SIG-M5 treated with dmso at 0.1 percent for 504 hours (cell line): Measurements from ENCODE around the gene ARHGAP4.
A peak's percentile ranks its signal among the peaks of the same experiment; 100 is the strongest.

Experiments
- DNase-seq: peaks from one replicate; lab custom pipeline; 2025; ENCODE audit not compliant: unreplicated experiment; lab: John Stamatoyannopoulos, UW

The ARHGAP4 gene

DNA sequence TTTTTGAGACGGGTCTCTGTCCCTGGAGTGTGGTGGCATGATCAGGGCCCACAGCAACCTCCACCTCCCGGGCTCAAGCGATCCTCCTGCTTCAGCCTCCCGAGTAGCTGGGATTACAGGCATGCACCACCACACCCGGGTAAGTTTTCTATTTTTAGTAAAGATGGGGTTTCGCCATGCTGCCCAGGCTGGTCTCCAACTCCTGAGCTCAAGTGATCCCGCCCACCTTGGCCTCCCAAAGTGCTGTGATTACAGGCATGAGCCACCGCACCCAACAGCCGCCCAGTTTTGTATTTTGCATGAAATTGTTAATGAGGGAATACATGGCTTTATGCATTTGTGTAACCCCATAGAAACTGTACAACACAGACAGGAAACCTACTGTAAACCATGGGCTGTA is 2.8 kb upstream of the ARHGAP4 start:
- DNase-seq, result no peak

DNA sequence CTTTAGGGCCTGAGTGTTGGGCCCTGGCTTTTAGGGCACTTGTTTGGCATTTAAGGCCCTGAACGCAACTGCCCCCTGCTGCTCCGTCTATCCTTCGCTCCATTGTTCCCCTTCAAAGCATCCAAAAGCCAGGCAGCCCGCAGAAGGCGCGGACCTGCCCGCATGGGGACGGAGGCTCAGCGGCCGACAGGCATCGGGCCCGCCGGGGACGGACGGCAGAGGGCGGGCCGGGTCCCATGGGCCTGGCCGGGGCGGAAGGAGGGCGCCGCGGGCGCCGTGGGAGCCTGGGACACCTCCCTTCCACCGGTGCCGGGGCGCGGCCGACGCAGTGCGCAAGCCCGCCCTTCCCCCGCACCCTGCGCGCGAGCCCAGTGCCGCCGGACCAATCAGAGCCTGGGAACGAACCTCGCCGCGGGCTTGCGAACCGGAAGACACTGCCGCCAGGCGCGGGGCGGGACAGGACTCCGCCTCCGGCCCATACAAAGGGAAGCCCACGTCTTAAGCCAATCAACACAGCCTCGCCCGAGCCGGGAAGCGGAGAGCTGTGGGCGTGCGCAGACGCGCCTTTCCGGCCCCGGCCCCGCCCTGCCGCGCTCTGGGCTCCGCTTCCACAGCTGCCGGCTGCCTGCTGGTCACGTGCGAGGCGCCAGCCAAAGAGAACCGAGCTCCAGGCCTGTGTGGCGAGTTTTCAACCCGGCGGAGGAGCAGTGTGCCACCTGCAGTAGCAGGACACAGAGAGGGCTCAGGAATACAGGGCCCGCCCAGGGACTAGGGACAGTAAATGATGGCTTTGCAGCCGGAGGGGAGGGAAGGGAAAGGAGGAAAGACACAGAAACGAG is 2.1 kb upstream of the ARHGAP4 start:
- DNase-seq, result peak; percentile 96

DNA sequence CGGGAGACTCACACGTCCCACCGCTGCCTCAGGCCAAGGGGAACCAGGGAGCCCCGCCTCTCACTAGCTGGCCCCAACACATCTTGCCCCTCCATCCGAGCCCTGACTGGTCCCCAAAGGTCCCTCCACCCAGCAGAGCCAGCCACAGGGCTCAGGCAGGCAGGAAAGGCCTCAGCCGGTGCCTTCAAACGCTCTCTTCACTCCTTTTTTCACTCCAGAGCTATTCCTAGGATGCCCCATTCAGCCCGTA is 1.5 kb upstream of the ARHGAP4 start:
- peak; percentile 54 for DNase-seq

DNA sequence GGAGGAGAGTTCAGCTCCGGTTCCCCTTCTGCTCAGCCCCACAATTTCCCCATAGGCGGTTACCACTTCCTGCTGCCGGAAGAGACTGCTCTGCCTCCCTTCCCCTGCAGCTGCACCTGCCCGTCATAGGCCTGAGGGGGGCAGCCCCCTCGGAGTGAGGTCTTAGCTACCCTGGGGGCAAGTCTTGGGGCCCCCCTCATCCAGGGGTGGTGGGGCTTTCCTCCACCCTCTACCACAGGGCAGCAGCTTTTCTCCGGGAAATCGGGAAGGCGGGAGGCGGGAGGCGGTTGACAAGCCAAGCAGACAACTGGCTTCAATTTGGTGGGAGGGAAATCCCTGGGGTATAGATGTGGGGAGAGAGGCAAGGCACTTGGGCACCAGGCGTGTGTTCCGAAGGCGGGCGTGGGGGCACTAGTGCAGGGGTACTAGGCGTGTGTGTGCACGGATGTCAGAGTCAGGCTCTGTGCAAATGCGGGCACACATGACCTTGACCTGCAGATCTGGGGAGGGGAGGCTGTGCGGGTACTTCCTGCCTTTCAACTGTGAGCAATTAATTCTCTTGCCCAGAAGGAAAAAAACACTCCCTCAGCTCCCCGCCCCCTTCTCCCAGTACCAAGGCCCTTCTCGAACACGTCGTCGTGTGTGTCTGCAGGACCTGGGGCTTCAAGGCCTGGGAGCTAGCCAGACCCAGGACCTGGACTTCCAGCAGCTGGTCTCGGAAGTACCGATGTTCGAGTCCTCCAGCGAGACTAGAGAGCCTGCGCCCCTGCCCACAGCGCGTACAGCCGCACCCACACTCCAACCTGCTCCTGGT is 1.0 kb upstream of the ARHGAP4 start:
- peak; percentile 93 for DNase-seq

- DNase-seq, result no peak
These were observed 441 bp upstream of the ARHGAP4 start for GRCh38 chrX:153926552-153926857.

DNA sequence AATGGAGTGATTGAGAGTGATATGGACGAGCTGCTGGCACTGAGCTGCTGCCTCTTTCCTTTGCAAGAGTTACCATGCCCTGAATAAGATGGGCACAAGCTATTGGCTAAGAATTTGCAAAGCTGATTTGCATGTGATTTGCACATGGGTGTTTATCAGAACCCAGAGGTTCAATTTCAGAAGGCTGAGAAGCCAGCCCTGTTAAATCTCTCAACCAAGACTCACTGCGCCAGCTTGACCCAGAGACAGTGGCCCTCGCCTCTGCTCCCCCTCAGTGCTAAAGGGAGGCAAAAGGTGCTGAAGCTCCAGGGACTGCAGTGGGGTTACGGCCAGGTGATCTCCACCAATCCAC is 701 bp downstream of the ARHGAP4 start:
- DNase-seq, result no peak

DNA sequence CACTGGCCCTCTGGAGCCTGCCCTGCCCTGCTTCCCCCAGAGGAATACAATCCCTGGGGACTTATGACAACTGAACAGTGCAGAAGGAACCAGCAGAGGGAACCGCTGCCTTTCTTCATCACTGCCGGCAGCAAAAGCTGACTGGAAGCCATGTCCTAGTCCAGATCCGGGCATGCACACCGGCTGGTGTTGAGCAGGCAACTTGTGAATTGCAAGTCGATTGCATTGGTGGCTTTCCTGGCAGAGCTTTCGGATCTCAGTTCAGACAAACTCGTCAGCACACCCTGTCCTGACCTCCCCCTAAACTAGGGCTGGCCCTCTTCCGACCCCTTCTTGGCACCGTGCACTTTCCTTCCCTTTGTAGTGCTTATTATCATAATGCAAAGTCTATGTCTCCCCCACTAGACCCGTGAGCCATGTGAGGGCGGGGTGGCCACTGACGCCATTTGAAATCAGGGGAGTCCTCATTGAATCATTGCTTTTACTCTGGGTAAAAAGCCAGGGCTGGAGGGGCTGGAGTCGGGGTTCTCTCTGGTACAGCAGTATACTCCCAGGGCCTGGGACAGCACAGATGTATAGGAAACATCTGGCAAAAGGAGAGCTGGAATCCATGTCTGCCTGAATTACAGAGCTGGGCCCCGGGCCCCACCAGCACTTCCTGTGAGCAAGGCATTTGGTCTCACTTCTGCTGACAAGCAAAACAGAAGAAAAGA is 1.8 kb downstream of the ARHGAP4 start:
- peak; percentile 54 for DNase-seq

GRCh38 chrX:153922932-153923857 is 2.9 kb downstream of the ARHGAP4 start:
- no peak for DNase-seq

DNA sequence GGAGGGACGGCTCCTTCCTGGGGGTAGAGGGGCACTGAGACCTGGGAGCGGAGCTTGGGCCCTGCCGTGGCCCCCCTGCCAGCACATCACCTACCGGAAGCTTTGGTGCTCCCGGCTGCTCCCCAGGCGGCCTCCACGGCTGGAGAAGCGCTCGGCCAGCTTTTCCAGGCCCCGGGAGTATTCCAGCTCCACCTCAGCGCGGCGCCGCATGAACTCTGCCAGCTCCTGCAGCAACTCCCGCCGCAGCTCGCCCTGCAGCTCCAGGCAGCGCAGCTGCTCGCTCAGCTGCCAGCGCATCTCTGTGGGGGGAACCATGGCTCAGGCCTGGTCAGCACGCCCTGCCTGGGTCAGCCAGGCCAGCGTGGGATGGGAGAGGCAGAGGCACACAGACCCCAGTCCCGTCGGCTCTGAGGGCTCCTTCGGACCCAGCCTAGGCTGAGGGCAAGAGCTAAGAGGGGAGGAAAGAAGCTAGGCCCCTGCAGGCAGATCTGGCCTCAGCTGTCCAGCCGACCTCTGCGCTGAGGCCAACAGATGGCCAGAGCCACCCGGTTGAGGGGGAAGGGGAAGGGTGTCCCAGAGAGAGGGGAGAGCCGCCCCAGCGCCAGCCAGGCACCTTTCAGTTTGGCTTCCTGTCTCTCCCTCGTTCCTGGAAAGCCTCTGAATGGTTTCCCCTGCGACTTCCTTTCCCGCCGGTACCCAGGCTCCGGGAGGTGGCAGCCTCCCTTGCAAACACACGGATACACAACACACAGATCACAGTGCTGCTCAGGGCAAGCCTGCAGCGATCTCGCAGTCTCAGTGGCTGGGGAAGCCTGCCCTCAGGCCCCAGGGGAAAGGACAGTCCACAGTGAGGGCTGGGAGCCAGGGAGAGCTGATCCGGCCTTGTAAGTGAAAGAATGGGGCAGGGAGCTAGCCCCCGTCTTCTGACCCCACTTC is 4.3 kb downstream of the ARHGAP4 start:
- DNase-seq, result no peak

- no peak for DNase-seq
These were observed 5.0 kb downstream of the ARHGAP4 start for GRCh38 chrX:153921070-153921469.

- no peak for DNase-seq
These were observed 5.5 kb downstream of the ARHGAP4 start for GRCh38 chrX:153920546-153920945.

DNA sequence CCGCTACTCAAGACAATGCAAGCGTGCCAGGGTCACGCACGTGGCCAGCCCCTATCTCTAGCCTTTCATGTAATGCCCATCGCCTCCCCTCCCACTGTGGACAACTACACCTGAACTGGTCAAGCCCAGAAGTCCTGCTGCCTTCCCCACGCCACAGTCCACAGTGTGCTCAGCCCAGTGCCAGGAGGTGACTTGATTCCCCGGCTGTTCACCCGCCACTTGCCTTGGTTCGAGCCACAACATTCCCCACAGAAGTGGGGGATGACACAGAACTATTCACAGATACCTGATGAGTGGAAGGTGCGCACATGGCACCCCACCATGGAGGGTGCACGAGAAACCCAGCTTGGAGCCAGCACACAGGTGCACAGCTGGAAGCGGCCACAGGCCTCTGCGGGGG is 6.8 kb downstream of the ARHGAP4 start:
- DNase-seq, result no peak

- DNase-seq, result no peak
These were observed 8.2 kb downstream of the ARHGAP4 start for GRCh38 chrX:153917869-153918268.

GRCh38 chrX:153913701-153914100 is 12.4 kb downstream of the ARHGAP4 start:
- DNase-seq, result no peak

- no peak for DNase-seq
These were observed 12.9 kb downstream of the ARHGAP4 start for GRCh38 chrX:153913211-153913610.

- no peak for DNase-seq
These were observed 14.3 kb downstream of the ARHGAP4 start for GRCh38 chrX:153911798-153912197.

DNA sequence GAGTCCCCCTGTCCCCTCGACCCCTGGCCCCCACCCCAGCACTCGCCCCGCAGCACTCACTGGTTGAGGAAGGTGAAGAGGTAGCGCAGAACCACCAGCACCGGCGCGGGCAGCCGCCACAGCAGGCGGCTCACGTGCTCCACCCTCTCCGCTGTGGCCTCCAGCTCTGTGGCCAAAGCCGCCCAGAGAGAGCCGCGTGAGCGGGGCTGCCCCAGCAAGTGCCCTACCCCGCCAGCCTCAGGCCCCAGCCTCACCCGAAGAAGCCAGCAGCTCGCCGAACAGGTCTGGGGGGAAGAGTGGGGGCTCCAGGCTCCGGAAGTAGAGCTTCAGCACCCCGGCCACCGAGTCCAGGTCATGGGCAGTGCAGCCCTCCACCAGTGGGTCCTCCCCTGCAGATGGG is 15.6 kb downstream of the ARHGAP4 start:
- no peak for DNase-seq

- DNase-seq, result no peak
These were observed 16.1 kb downstream of the ARHGAP4 start for GRCh38 chrX:153909980-153910360.

GRCh38 chrX:153909024-153909979 is 16.8 kb downstream of the ARHGAP4 start:
- DNase-seq, result no peak
